SK-N-SH (cell line): Measurements from ENCODE around the gene LRRC32. TPM values are rescaled to one million over a fixed set of nuclear protein-coding genes. Genes with fewer than 3 reads are reported as not detected.

Experiments
- CTCF ChIA-PET: fragments of 300-600, 350-600 bp; formaldehyde crosslinking; extraction: SDS; loops from one replicate; lab custom pipeline; 2021; lab: Yijun Ruan, JAX
- POLR2A ChIA-PET: fragments of 350-600 bp; sonication (Branson Sonifier 250); formaldehyde crosslinking; extraction: SDS; loops from one replicate; lab custom pipeline; 2020; ENCODE audit warnings: antibody characterized with exemption, inconsistent platforms; lab: Yijun Ruan, JAX
- DNase-seq: peaks from one replicate; pipeline ENCODE4 v3.0.0; 2012
- H2AFZ ChIP-seq: fragments of 200-600 bp; sonication (generic); 2 replicates; pipeline ENCODE4 v1.8.1; 2016; ENCODE audit warnings: antibody characterized with exemption, mild to moderate bottlenecking, low read depth
- H3F3A ChIP-seq: fragments of 200-600 bp; sonication (generic); replicated peaks from 2 replicates; pipeline ENCODE3; 2016; ENCODE audit warnings: antibody characterized with exemption, mild to moderate bottlenecking; ENCODE audit not compliant: insufficient read depth
- H3K27ac ChIP-seq, 2 experiments: fragments of 200-500 bp in 1 of 2; fragments of 200-600 bp in 1 of 2; sonication (Bioruptor generic) in 1 of 2; sonication (generic), shearing (Covaris generic) in 1 of 2; 2 replicates each; pipeline versions ENCODE4 v1.5.1 to v1.6.1; 2014 to 2016; ENCODE audit warnings: low read depth in 2 of 2, inconsistent platforms in 1 of 2, low read length in 1 of 2, mild to moderate bottlenecking in 1 of 2, mixed read lengths in 1 of 2
- H3K27me3 ChIP-seq: fragments of 200-600 bp; sonication (generic), shearing (Covaris generic); 2 replicates; pipeline ENCODE4 v1.6.1; 2016; ENCODE audit warnings: mixed run types; ENCODE audit not compliant: insufficient read depth
- H3K36me3 ChIP-seq, 2 experiments: fragments of 200-500 bp in 1 of 2; fragments of 200-600 bp in 1 of 2; sonication (Bioruptor generic) in 1 of 2; sonication (generic) in 1 of 2; replicated peaks in 1 of 2; 2 replicates each; pipeline versions ENCODE3 to v1.5.1; 2014 to 2016; ENCODE audit warnings: low read length in 1 of 2, mild to moderate bottlenecking in 1 of 2; ENCODE audit not compliant: insufficient read depth in 2 of 2, control insufficient read depth in 1 of 2
- H3K4me1 ChIP-seq, 2 experiments: fragments of 200-500 bp in 1 of 2; fragments of 200-600 bp in 1 of 2; sonication (Bioruptor generic) in 1 of 2; sonication (generic), shearing (Covaris generic) in 1 of 2; 2 replicates each; pipeline versions ENCODE4 v1.5.1 to v1.6.1; 2014 to 2016; ENCODE audit warnings: low read depth in 1 of 2, low read length in 1 of 2, mixed run types in 1 of 2; ENCODE audit not compliant: insufficient read depth in 2 of 2, control insufficient read depth in 1 of 2
- H3K4me2 ChIP-seq: fragments of 200-600 bp; sonication (generic), shearing (Covaris generic); 2 replicates; pipeline ENCODE4 v1.6.1; 2017; ENCODE audit warnings: mixed run types
- H3K4me3 ChIP-seq, 2 experiments: fragments of 200-500 bp in 1 of 2; fragments of 200-600 bp in 1 of 2; sonication (Bioruptor generic) in 1 of 2; sonication (generic), shearing (Covaris generic) in 1 of 2; 2 replicates each; pipeline versions ENCODE4 v1.5.1 to v1.8.1; 2014 to 2016; ENCODE audit warnings: low read depth in 2 of 2, inconsistent platforms in 1 of 2, low read length in 1 of 2, mild to moderate bottlenecking in 1 of 2, mixed read lengths in 1 of 2, moderate library complexity in 1 of 2
- H3K79me2 ChIP-seq: fragments of 200-600 bp; sonication (generic); 2 replicates; pipeline ENCODE4 v1.8.1; 2017; ENCODE audit warnings: mild to moderate bottlenecking; ENCODE audit not compliant: insufficient read depth
- H3K9ac ChIP-seq: fragments of 200-600 bp; sonication (generic); 2 replicates; pipeline ENCODE4 v1.6.1; 2017; ENCODE audit warnings: mixed run types
- H3K9me2 ChIP-seq: fragments of 200-600 bp; sonication (generic); 2 replicates; pipeline ENCODE4 v1.6.1; 2017; ENCODE audit warnings: mixed run types
- H3K9me3 ChIP-seq: fragments of 200-600 bp; sonication (generic); 2 replicates; pipeline ENCODE4 v1.6.1; 2017; ENCODE audit warnings: mixed run types, mild to moderate bottlenecking, moderate library complexity
- H4K20me1 ChIP-seq: fragments of 200-600 bp; sonication (generic); 2 replicates; pipeline ENCODE4 v1.6.1; 2017; ENCODE audit warnings: mild to moderate bottlenecking, mixed run types; ENCODE audit not compliant: insufficient read depth
- CHD2 ChIP-seq: fragments of 150-350 bp; IDR thresholded peaks from 2 replicates; pipeline ENCODE4 v1.6.1; 2018; ENCODE audit warnings: low read length; ENCODE audit not compliant: partially characterized antibody
- EP300 ChIP-seq, 2 experiments: IDR thresholded peaks; 2 replicates each; pipeline versions ENCODE4 v1.4.0 to v1.6.1; 2012; ENCODE audit warnings: borderline replicate concordance in 1 of 2, low read depth in 1 of 2, low read length in 1 of 2
- EZH2phosphoT487 ChIP-seq: fragments of 200-600 bp; sonication (generic); IDR thresholded peaks from 2 replicates; pipeline ENCODE4 v1.6.1; 2017; ENCODE audit warnings: low read depth, mixed run types, mild to moderate bottlenecking, antibody characterized with exemption, moderate library complexity, borderline replicate concordance
- FOSL2 ChIP-seq: IDR thresholded peaks from 2 replicates; pipeline ENCODE4 v1.4.0; 2012; ENCODE audit warnings: low read depth, mild to moderate bottlenecking, moderate library complexity, borderline replicate concordance
- FOXJ3 ChIP-seq: sonication (generic); formaldehyde crosslinking; IDR thresholded peaks from 2 replicates; pipeline ENCODE4 v1.5.1; 2020; ENCODE audit warnings: mild to moderate bottlenecking, missing genetic modification reagents
- FOXM1 ChIP-seq: IDR thresholded peaks from 2 replicates; pipeline ENCODE4 v1.4.0; 2012; ENCODE audit warnings: low read depth, mild to moderate bottlenecking
- GATA2 ChIP-seq: sonication (generic); formaldehyde crosslinking; IDR thresholded peaks from 2 replicates; pipeline ENCODE4 v1.5.0; 2020; ENCODE audit warnings: mild to moderate bottlenecking, missing genetic modification reagents
- MXI1 ChIP-seq: IDR thresholded peaks from 2 replicates; pipeline ENCODE4 v1.6.1; 2012; ENCODE audit warnings: mild to moderate bottlenecking, low read depth, low read length, improper control_type of control experiment
- RAD21 ChIP-seq: IDR thresholded peaks from 2 replicates; pipeline ENCODE4 v1.6.1; 2012; ENCODE audit warnings: mild to moderate bottlenecking, low read length
- SIN3A ChIP-seq: IDR thresholded peaks from 2 replicates; pipeline ENCODE4 v1.6.1; 2012; ENCODE audit warnings: low read depth, mild to moderate bottlenecking, low read length, moderate library complexity, borderline replicate concordance
- SMC3 ChIP-seq: IDR thresholded peaks from 2 replicates; pipeline ENCODE4 v1.6.1; 2012; ENCODE audit warnings: low read depth, low read length, improper control_type of control experiment
- TCF12 ChIP-seq: IDR thresholded peaks from 2 replicates; pipeline ENCODE4 v1.4.0; 2012
- TEAD4 ChIP-seq: IDR thresholded peaks from 2 replicates; pipeline ENCODE4 v1.4.0; 2012; ENCODE audit warnings: mild to moderate bottlenecking, borderline replicate concordance; ENCODE audit not compliant: insufficient read depth
- WGBS: methylation state at CpG from one replicate; pipeline ENCODE4 v1.1.6; 2017; ENCODE audit warnings: low lambda C conversion rate; 5-methylcytosine and 5-hydroxymethylcytosine counted together
- polyA plus RNA-seq, 3 experiments: library from polyadenylated mRNA; depleted of rRNA; stranded (reverse); fragments of >200 nt; gene quantifications; 2 replicates each; pipeline ENCODE4 v1.2.3, GENCODE V29; 2012
- TF ChIP-seq, protein P1 (sequence below): IDR thresholded peaks from 2 replicates; pipeline ENCODE4 v1.4.0; 2012; ENCODE audit warnings: low read depth, borderline replicate concordance
- TF ChIP-seq, protein P2 (sequence below): IDR thresholded peaks from 2 replicates; pipeline ENCODE4 v1.6.1; 2012; ENCODE audit warnings: mild to moderate bottlenecking, low read depth, low read length, moderate library complexity
- TF ChIP-seq, protein P3 (sequence below): IDR thresholded peaks from 2 replicates; pipeline ENCODE4; 2012

The LRRC32 gene
- polyA plus RNA-seq, 1 of the 3 experiments (the other 2 are of a cell fraction) = 0.43 TPM

DNA sequence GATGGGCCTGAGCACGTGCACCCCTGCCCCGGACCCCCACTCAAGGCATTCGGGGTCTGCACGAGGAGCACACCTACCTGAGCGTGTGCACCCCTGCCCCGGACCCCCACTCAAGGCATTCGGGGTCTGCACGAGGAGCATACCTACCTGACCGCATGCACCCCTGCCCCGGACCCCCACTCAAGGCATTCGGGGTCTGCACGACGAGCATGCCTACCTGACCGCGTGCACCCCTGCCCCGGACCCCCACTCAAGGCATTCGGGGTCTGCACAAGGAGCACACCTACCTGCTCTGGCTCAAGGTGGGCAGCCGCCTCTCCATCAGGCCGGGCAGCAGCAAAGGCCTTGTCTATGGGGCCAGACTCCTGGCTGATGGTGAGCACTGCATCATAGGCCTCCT lies 48.7 kb upstream of the LRRC32 start:
- H3K36me3 ChIP-seq = no peaks in the 10 kb centered on the region
- H4K20me1 ChIP-seq = no peaks in the 10 kb centered on the region
- H3K27me3 ChIP-seq = 0 out of 2 replicates have a peak, but pooled peaks cover 14% of the 10 kb centered on the region
- no peak overlapping the region for H3K4me3 ChIP-seq
- ChIA-PET POLR2A (no interaction called here), CTCF (interaction anchor here (11.0 kb wide), 1 partner anchor 201 kb away, joined by 108 read pairs; no protein-coding TSS in a partner anchor)
- 87% methylated on average over 9 of the region's 19 CpGs for WGBS
- H3K9me3 ChIP-seq = no peaks in the 10 kb centered on the region
- no peaks in the 10 kb centered on the region for H3K79me2 ChIP-seq
- H3F3A ChIP-seq = no peaks in the 10 kb centered on the region
- H2AFZ ChIP-seq = no peak overlapping the region
- H3K4me1 ChIP-seq = peaks cover 0 to 4% of the 10 kb centered on the region in 2 experiments; a peak in 1 of 4 replicates
- no peaks in the 10 kb centered on the region for H3K9me2 ChIP-seq
- TF ChIP-seq, protein P1, sequence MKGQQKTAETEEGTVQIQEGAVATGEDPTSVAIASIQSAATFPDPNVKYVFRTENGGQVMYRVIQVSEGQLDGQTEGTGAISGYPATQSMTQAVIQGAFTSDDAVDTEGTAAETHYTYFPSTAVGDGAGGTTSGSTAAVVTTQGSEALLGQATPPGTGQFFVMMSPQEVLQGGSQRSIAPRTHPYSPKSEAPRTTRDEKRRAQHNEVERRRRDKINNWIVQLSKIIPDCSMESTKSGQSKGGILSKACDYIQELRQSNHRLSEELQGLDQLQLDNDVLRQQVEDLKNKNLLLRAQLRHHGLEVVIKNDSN = no peak
- TF ChIP-seq, protein P2, sequence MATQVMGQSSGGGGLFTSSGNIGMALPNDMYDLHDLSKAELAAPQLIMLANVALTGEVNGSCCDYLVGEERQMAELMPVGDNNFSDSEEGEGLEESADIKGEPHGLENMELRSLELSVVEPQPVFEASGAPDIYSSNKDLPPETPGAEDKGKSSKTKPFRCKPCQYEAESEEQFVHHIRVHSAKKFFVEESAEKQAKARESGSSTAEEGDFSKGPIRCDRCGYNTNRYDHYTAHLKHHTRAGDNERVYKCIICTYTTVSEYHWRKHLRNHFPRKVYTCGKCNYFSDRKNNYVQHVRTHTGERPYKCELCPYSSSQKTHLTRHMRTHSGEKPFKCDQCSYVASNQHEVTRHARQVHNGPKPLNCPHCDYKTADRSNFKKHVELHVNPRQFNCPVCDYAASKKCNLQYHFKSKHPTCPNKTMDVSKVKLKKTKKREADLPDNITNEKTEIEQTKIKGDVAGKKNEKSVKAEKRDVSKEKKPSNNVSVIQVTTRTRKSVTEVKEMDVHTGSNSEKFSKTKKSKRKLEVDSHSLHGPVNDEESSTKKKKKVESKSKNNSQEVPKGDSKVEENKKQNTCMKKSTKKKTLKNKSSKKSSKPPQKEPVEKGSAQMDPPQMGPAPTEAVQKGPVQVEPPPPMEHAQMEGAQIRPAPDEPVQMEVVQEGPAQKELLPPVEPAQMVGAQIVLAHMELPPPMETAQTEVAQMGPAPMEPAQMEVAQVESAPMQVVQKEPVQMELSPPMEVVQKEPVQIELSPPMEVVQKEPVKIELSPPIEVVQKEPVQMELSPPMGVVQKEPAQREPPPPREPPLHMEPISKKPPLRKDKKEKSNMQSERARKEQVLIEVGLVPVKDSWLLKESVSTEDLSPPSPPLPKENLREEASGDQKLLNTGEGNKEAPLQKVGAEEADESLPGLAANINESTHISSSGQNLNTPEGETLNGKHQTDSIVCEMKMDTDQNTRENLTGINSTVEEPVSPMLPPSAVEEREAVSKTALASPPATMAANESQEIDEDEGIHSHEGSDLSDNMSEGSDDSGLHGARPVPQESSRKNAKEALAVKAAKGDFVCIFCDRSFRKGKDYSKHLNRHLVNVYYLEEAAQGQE = no peak
- H3K9ac ChIP-seq = no peak overlapping the region
- H3K4me2 ChIP-seq = no peak overlapping the region
- no peak for DNase-seq
- H3K27ac ChIP-seq = no peak overlapping the region

DNA sequence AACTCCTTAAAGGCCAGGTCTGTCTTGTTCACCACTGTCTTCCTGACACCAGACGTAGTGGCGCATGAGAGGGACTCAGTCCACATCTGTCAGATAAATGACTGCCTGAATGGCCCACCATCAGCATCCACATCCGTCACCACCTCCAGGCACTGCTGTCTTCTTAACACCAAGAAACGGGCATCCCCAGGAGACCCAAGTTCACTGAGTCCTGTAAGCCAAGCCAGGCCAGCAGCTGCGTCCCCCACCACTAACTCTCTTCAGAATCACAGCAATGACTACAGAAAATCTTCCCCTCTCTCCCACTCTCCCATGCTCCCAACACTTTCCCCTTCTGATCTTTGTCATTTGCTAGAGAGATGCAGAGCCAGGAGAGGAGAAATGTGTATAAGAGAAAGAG lies 47.3 kb upstream of the LRRC32 start:
- TF ChIP-seq CHD2 (no peak), FOXM1 (no peak), SIN3A (no peak), RAD21 (no peak), EZH2phosphoT487 (no peak), FOXJ3 (CRISPR knock-in tag) (no peak), SMC3 (no peak), GATA2 (CRISPR knock-in tag) (no peak), TEAD4 (no peak), MXI1 (no peak), EP300 (IDR thresholded peaks at IDR 0.05; ENCODE audit: borderline replicate concordance in 1 of 2, low read depth in 1 of 2, low read length in 1 of 2) (no peak), FOSL2 (no peak), TCF12 (no peak)
- TF ChIP-seq, protein P2 = no peak
- TF ChIP-seq, protein P1 = no peak
- TF ChIP-seq, protein P3, sequence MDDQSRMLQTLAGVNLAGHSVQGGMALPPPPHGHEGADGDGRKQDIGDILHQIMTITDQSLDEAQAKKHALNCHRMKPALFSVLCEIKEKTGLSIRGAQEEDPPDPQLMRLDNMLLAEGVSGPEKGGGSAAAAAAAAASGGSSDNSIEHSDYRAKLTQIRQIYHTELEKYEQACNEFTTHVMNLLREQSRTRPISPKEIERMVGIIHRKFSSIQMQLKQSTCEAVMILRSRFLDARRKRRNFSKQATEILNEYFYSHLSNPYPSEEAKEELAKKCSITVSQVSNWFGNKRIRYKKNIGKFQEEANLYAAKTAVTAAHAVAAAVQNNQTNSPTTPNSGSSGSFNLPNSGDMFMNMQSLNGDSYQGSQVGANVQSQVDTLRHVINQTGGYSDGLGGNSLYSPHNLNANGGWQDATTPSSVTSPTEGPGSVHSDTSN = no peak
- peaks cover 0 to 4% of the 10 kb centered on the region in 2 experiments; a peak in 1 of 4 replicates for H3K4me1 ChIP-seq
- no peaks in the 10 kb centered on the region for H3K79me2 ChIP-seq
- CTCF ChIA-PET = interaction anchor here (0.7 kb wide), 1 partner anchor 591 kb away, joined by 3 read pairs; no protein-coding TSS in a partner anchor
- H4K20me1 ChIP-seq = no peaks in the 10 kb centered on the region
- no peak overlapping the region for H2AFZ ChIP-seq
- H3F3A ChIP-seq = no peaks in the 10 kb centered on the region
- H3K27me3 ChIP-seq = 0 out of 2 replicates have a peak, but pooled peaks cover 6% of the 10 kb centered on the region
- H3K27ac ChIP-seq = no peak overlapping the region
- no peak overlapping the region for H3K9ac ChIP-seq
- no peaks in the 10 kb centered on the region for H3K9me2 ChIP-seq
- H3K9me3 ChIP-seq = no peaks in the 10 kb centered on the region
- DNase-seq = no peak
- H3K4me2 ChIP-seq = no peak overlapping the region
- POLR2A ChIA-PET = no interaction called here
- no peaks in the 10 kb centered on the region for H3K36me3 ChIP-seq
- no peak overlapping the region for H3K4me3 ChIP-seq
- 78% methylated on average over 5 of the region's 5 CpGs for WGBS
